T-helper 1 cell treated with Interleukin-12 subunit alpha and Interleukin-12 subunit beta and Interleukin-4 antibody, amounts not matched to agents 30 μg/mL and 1 μg/mL, for 36 hours (primary cell): ENCODE results near the gene SLC35F1.

ENCODE experiments used
- H3K27ac Mint-ChIP-seq: one replicate; pipeline ENCODE4 v1.8.0; 2021; ENCODE audit warnings: mild to moderate bottlenecking, mixed read lengths
- H3K27me3 Mint-ChIP-seq: one replicate; pipeline ENCODE4 v1.8.0; 2021; ENCODE audit warnings: low read depth, mixed read lengths
- H3K36me3 Mint-ChIP-seq: one replicate; pipeline ENCODE4 v1.8.0; 2021; ENCODE audit warnings: low read depth, mixed read lengths
- H3K4me1 Mint-ChIP-seq: one replicate; pipeline ENCODE4 v1.8.0; 2021; ENCODE audit warnings: low read depth, mixed read lengths
- H3K4me3 Mint-ChIP-seq: one replicate; pipeline ENCODE4 v1.8.0; 2021; ENCODE audit warnings: mild to moderate bottlenecking, moderate library complexity, mixed read lengths
- H3K9me3 Mint-ChIP-seq: one replicate; pipeline ENCODE4 v1.8.0; 2021; ENCODE audit warnings: mixed read lengths

The SLC35F1 gene

GRCh38 chr6:118197539-118197938 lies 290.5 kb downstream of the SLC35F1 start:
- no peak overlapping the region for H3K27ac Mint-ChIP-seq
- H3K4me3 Mint-ChIP-seq: no peak overlapping the region
- H3K36me3 Mint-ChIP-seq: no peaks in the 10 kb centered on the region
- H3K27me3 Mint-ChIP-seq: no peaks in the 10 kb centered on the region
- H3K4me1 Mint-ChIP-seq: no peaks in the 10 kb centered on the region
- H3K9me3 Mint-ChIP-seq: no peaks in the 10 kb centered on the region

- Mint-ChIP-seq H3K27ac (no peak overlapping the region), H3K4me3 (no peak overlapping the region)
Observed at GRCh38 chr6:118198746-118199145, 291.7 kb downstream of the SLC35F1 start.

DNA sequence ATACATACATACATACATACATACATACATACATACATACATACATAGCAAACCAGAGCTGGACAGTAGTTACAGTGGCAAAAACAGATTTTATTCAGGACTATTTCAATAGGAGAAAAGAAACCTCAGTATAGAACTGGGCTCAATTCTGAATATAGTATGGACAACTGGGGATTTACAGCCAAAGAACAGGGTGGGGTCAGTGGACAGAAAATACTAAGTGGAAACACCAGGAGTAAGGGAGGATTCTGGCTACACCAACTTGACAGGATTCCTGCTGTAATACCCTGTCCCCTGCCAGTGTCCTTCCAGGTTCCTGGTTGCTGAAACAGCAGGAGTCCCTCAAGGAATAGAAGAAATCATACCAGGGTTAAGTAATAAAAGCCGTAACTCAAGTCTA lies 293.1 kb downstream of the SLC35F1 start:
- H3K27ac Mint-ChIP-seq: no peak overlapping the region
- H3K36me3 Mint-ChIP-seq: no peaks in the 10 kb centered on the region
- no peaks in the 10 kb centered on the region for H3K4me1 Mint-ChIP-seq
- no peaks in the 10 kb centered on the region for H3K9me3 Mint-ChIP-seq
- H3K27me3 Mint-ChIP-seq: no peaks in the 10 kb centered on the region
- H3K4me3 Mint-ChIP-seq: no peak overlapping the region

More at GRCh38 chr6:118198746-118199145, 291.7 kb downstream of the SLC35F1 start:
- no peaks in the 10 kb centered on the region for H3K27me3 Mint-ChIP-seq
- H3K36me3 Mint-ChIP-seq: no peaks in the 10 kb centered on the region
- no peaks in the 10 kb centered on the region for H3K4me1 Mint-ChIP-seq
- H3K9me3 Mint-ChIP-seq: no peaks in the 10 kb centered on the region

GRCh38 chr6:118202517-118202916 lies 295.5 kb downstream of the SLC35F1 start:
- H3K4me3 Mint-ChIP-seq: no peak overlapping the region
- H3K27ac Mint-ChIP-seq: no peak overlapping the region
- no peaks in the 10 kb centered on the region for H3K27me3 Mint-ChIP-seq
- no peaks in the 10 kb centered on the region for H3K4me1 Mint-ChIP-seq
- no peaks in the 10 kb centered on the region for H3K9me3 Mint-ChIP-seq
- no peaks in the 10 kb centered on the region for H3K36me3 Mint-ChIP-seq

DNA sequence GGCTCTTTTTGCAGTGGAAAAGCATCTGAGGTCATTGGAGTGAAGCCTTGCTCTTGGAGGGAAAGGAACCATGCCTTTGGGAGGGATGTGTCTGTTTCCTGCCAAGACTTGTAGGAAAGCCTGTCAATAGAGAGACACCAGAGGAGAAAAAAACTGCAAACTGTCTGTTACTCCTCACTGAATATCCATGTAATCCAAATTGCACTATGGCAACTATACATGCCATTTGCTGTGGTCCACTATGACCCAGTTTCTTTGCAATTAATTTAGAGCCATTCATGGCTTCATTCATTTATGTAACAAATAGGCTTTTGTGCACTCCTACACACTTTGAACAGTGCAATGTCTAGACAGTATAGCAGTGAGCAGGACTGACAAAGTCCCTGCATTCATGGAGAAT lies 296.5 kb downstream of the SLC35F1 start:
- H3K36me3 Mint-ChIP-seq: no peaks in the 10 kb centered on the region
- no peak overlapping the region for H3K4me3 Mint-ChIP-seq
- H3K27me3 Mint-ChIP-seq: peaks cover under 1% of the 10 kb centered on the region
- H3K9me3 Mint-ChIP-seq: no peaks in the 10 kb centered on the region
- no peaks in the 10 kb centered on the region for H3K4me1 Mint-ChIP-seq
- H3K27ac Mint-ChIP-seq: no peak overlapping the region

DNA sequence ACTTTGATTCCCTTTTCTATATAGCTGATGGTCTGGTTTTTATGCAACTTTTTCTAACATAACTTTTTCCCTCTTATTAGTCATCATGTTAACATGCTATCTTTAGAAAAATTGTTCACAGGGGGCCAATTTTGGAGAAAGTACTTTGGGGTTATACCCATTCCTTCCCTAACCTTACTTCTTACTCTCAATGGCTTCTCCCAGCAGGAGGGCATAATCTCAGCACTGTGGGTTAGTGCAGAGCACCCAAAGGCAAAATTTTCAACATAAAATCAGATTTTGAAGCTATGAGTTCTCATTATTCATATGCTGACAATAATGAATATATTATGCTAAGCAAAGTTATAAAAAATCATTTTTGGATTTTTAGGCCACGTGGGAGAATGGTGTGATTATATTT lies 299.2 kb downstream of the SLC35F1 start:
- Mint-ChIP-seq H3K27ac (no peak overlapping the region), H3K9me3 (no peaks in the 10 kb centered on the region), H3K27me3 (peaks cover 6% of the 10 kb centered on the region), H3K4me1 (no peaks in the 10 kb centered on the region), H3K36me3 (no peaks in the 10 kb centered on the region), H3K4me3 (no peak overlapping the region)

- no peaks in the 10 kb centered on the region for H3K4me1 Mint-ChIP-seq
- no peaks in the 10 kb centered on the region for H3K36me3 Mint-ChIP-seq
- no peaks in the 10 kb centered on the region for H3K9me3 Mint-ChIP-seq
- H3K4me3 Mint-ChIP-seq: no peak overlapping the region
- peaks cover 6% of the 10 kb centered on the region for H3K27me3 Mint-ChIP-seq
- no peak overlapping the region for H3K27ac Mint-ChIP-seq
Observed at GRCh38 chr6:118207947-118208346, 300.9 kb downstream of the SLC35F1 start.

- Mint-ChIP-seq H3K27me3 (peaks cover 10% of the 10 kb centered on the region), H3K9me3 (no peaks in the 10 kb centered on the region), H3K36me3 (no peaks in the 10 kb centered on the region), H3K4me3 (no peak overlapping the region), H3K27ac (no peak overlapping the region), H3K4me1 (no peaks in the 10 kb centered on the region)
Observed at GRCh38 chr6:118212451-118213173, 305.5 kb downstream of the SLC35F1 start.

GRCh38 chr6:118215269-118215668 lies 308.2 kb downstream of the SLC35F1 start:
- Mint-ChIP-seq H3K9me3 (no peaks in the 10 kb centered on the region), H3K36me3 (no peaks in the 10 kb centered on the region), H3K4me3 (no peak overlapping the region), H3K27ac (no peak overlapping the region), H3K27me3 (peaks cover 3% of the 10 kb centered on the region), H3K4me1 (no peaks in the 10 kb centered on the region)

DNA sequence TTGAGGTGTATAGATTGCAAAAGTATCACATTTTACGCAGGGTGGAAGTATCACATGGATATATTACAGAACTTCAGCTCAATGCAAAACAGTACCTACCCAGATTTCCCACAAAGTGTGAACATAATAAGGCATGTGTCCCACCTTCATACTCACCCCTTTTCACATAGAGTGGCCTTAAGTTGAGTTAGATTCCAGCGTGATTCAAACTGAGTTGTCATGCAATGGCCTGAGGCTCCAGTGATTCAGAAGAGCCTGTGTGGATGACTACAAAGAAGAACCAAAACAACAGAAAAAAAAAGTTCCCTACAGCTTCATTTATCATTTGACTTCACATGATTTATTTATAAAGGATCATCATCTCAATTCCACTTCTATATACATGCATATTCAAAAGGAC lies 309.7 kb downstream of the SLC35F1 start:
- Mint-ChIP-seq H3K9me3 (no peaks in the 10 kb centered on the region), H3K27me3 (peaks cover 3% of the 10 kb centered on the region), H3K27ac (no peak overlapping the region), H3K36me3 (no peaks in the 10 kb centered on the region), H3K4me1 (no peaks in the 10 kb centered on the region), H3K4me3 (no peak overlapping the region)

GRCh38 chr6:118218156-118218555 lies 311.1 kb downstream of the SLC35F1 start:
- Mint-ChIP-seq H3K4me1 (no peaks in the 10 kb centered on the region), H3K27ac (no peak overlapping the region), H3K4me3 (no peak overlapping the region), H3K27me3 (peaks cover 3% of the 10 kb centered on the region), H3K36me3 (no peaks in the 10 kb centered on the region), H3K9me3 (no peaks in the 10 kb centered on the region)

DNA sequence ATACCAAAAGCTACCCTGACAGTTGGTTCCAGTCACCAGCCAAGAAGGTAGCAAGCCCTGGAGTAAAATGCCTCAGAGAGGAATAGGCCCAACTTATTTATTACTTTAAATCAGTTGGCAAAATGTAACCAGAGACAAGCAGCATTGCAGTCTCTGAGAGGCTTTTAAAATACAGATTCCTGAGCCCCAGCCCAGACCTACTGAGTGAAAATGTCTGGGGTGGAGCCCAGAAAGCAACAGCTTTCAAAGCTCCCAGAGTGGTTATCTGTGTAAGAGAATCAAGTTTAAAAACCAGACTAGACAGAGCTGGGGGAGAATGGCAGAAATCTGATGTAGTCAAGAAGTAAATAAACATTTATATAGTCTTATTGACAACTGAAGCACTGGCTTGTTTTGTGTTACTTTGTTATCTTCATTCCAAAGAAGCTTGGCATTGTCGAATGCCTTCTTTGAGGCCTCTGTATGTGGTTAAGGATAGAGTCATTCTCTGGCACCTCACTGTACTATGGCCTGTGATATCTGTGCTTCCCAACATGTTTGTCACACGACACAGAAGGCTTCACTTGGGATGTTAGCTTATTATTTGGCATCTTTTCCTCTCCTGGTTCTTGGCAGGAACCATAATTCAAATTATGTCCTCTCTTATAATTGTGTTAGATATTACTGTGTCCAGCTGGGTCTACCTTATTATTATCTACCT lies 313.5 kb downstream of the SLC35F1 start:
- peaks cover 3% of the 10 kb centered on the region for H3K27me3 Mint-ChIP-seq
- no peaks in the 10 kb centered on the region for H3K36me3 Mint-ChIP-seq
- H3K9me3 Mint-ChIP-seq: no peaks in the 10 kb centered on the region
- H3K27ac Mint-ChIP-seq: no peak overlapping the region
- no peak overlapping the region for H3K4me3 Mint-ChIP-seq
- H3K4me1 Mint-ChIP-seq: no peaks in the 10 kb centered on the region

DNA sequence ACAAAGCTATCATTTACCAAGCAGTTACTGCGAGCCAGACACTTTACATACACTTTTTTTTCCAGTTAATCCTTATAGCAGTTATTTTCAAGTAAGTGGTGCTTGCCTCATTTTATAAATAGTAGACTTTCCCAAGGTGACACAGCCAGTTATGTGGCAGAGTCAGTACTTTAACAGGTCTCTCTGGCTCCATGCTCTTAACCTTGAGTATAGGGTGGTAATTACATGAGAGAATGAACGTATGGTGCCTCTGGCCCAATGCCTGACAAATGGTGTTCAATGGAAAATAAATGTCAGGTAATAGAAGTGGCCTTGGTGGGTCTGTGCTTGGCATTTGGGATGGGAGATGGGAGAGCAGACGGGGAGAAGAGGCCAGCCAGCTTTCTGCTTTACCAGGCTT lies 316.3 kb downstream of the SLC35F1 start:
- Mint-ChIP-seq H3K9me3 (no peaks in the 10 kb centered on the region), H3K27ac (no peak overlapping the region), H3K4me1 (no peaks in the 10 kb centered on the region), H3K4me3 (no peak overlapping the region), H3K36me3 (no peaks in the 10 kb centered on the region), H3K27me3 (no peaks in the 10 kb centered on the region)

DNA sequence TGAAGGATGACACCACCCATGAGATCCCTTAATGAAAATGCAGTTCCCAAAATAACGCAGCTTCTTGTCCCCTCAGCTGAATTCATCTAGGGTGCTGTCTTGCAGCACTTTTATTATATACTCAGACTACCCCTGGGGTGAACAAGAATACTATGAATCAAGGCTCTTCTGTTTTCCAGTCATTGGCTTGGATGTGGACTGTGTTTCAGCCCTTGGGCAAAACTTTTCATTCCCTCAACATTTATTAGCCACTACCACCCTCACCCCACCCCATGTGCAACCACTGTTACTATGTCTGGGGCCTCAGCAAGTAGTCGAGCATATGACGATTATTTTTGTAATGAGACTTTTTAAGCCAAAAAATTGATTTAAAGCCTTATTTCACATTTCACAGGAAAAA lies 321.8 kb downstream of the SLC35F1 start:
- no peak overlapping the region for H3K27ac Mint-ChIP-seq
- H3K36me3 Mint-ChIP-seq: no peaks in the 10 kb centered on the region
- H3K9me3 Mint-ChIP-seq: no peaks in the 10 kb centered on the region
- H3K4me1 Mint-ChIP-seq: no peaks in the 10 kb centered on the region
- H3K4me3 Mint-ChIP-seq: no peak overlapping the region
- peaks cover 4% of the 10 kb centered on the region for H3K27me3 Mint-ChIP-seq

DNA sequence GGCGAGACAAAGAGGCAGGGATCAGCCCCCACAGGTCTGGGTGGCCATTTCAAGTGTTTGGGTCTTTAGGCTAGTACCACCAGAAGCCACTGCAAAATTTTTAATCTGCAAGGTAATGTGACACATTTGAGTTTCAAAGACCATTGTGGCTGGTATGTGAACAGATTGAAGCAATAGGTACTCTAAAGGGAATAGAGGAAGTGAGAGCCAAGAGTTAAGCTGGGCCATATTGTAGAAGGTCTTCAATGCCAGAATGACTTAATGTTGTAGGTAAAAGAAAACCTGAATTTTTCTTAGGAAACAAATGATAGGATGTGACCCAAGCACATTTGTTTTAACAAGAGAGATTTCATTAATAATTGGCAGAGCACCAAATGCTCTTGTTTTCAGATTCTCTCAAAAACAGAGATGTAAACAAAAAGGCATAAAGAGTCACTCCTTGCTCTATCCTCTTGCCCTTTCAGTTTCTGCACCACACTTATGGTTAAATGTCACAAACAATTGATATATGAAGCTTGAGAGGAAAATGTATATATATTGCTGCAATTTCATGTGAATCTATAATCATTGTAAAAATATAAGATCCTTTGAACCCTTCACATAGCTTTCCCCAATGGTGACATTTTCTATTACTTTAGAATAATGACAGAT lies 333.9 kb downstream of the SLC35F1 start:
- H3K9me3 Mint-ChIP-seq: no peaks in the 10 kb centered on the region
- peaks cover 13% of the 10 kb centered on the region for H3K27me3 Mint-ChIP-seq
- H3K4me1 Mint-ChIP-seq: no peaks in the 10 kb centered on the region

More for the DNA sequence above, 333.9 kb downstream of the SLC35F1 start:
- no peak overlapping the region for H3K4me3 Mint-ChIP-seq
- no peaks in the 10 kb centered on the region for H3K36me3 Mint-ChIP-seq
- no peak overlapping the region for H3K27ac Mint-ChIP-seq
